Measurements from ENCODE around the gene JAKMIP2. TPM values are rescaled to one million over a fixed set of nuclear protein-coding genes. Genes with fewer than 3 reads are reported as not detected.

The JAKMIP2 gene
- total RNA-seq, 1 experiment from 2014 or later = not detected

DNA sequence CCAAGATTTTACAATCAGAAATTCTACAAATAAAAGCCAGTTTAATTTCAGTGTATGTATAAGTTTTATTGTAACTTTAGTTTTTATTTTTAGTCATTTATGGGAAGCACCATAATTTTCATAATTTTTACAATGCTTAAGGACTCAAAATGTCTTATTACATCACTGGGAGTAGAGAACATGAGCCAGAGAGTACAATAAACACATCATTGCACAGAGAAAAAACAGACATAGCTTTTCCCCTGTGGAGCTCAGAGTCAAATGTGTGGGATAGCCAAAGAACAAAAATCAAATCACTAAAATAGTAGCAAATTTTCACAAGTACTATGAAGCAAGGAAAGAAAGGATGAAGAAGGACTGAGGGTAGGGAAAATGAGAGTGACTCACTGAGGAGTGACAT, 5.5 kb upstream of the JAKMIP2 start:
- TF ChIP-seq POLR2AphosphoS5 (IDR thresholded peaks at IDR 0.05; ENCODE audit: low read depth, low read length) (no peak), SIN3A (IDR thresholded peaks at IDR 0.05; ENCODE audit: borderline replicate concordance, insufficient read depth, low read depth, low read length) (no peak), TCF7L2 (IDR thresholded peaks at IDR 0.05; ENCODE audit: low read depth, low read length) (no peak)
- TF ChIP-seq, protein P1, sequence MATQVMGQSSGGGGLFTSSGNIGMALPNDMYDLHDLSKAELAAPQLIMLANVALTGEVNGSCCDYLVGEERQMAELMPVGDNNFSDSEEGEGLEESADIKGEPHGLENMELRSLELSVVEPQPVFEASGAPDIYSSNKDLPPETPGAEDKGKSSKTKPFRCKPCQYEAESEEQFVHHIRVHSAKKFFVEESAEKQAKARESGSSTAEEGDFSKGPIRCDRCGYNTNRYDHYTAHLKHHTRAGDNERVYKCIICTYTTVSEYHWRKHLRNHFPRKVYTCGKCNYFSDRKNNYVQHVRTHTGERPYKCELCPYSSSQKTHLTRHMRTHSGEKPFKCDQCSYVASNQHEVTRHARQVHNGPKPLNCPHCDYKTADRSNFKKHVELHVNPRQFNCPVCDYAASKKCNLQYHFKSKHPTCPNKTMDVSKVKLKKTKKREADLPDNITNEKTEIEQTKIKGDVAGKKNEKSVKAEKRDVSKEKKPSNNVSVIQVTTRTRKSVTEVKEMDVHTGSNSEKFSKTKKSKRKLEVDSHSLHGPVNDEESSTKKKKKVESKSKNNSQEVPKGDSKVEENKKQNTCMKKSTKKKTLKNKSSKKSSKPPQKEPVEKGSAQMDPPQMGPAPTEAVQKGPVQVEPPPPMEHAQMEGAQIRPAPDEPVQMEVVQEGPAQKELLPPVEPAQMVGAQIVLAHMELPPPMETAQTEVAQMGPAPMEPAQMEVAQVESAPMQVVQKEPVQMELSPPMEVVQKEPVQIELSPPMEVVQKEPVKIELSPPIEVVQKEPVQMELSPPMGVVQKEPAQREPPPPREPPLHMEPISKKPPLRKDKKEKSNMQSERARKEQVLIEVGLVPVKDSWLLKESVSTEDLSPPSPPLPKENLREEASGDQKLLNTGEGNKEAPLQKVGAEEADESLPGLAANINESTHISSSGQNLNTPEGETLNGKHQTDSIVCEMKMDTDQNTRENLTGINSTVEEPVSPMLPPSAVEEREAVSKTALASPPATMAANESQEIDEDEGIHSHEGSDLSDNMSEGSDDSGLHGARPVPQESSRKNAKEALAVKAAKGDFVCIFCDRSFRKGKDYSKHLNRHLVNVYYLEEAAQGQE (IDR thresholded peaks at IDR 0.05; ENCODE audit: insufficient read depth in 1 of 2, low read depth in 2 of 2, low read length in 1 of 2) = no peak
- TF ChIP-seq, protein P2, sequence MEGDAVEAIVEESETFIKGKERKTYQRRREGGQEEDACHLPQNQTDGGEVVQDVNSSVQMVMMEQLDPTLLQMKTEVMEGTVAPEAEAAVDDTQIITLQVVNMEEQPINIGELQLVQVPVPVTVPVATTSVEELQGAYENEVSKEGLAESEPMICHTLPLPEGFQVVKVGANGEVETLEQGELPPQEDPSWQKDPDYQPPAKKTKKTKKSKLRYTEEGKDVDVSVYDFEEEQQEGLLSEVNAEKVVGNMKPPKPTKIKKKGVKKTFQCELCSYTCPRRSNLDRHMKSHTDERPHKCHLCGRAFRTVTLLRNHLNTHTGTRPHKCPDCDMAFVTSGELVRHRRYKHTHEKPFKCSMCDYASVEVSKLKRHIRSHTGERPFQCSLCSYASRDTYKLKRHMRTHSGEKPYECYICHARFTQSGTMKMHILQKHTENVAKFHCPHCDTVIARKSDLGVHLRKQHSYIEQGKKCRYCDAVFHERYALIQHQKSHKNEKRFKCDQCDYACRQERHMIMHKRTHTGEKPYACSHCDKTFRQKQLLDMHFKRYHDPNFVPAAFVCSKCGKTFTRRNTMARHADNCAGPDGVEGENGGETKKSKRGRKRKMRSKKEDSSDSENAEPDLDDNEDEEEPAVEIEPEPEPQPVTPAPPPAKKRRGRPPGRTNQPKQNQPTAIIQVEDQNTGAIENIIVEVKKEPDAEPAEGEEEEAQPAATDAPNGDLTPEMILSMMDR (IDR thresholded peaks at IDR 0.05) = no peak
- no peaks in the 10 kb centered on the region for H3K4me1 ChIP-seq (ENCODE audit: control insufficient read depth, insufficient read depth, low read length)
- in situ Hi-C loops (cut with HindIII; ENCODE audit: low pct_unique_long_range_greater_than_20kb, low sequenced_read_pairs) = no loop called here
- no peaks in the 10 kb centered on the region for H3K27me3 ChIP-seq (ENCODE audit: control insufficient read depth, insufficient read depth, low read length)
- DNase-seq (ENCODE audit: low read depth, low spot score) = no peak
- intact Hi-C loops (cut with micrococcal nuclease; ENCODE audit: unreplicated experiment) = no loop called here
- H3K9me3 ChIP-seq (ENCODE audit: control insufficient read depth, insufficient read depth, low read depth, low read length) = no peaks in the 10 kb centered on the region
- no TSS peak for BruUV-seq (replicated peaks)
- H3K4me3 ChIP-seq (ENCODE audit: low read depth in 2 of 2, low read length in 2 of 2) = no peak overlapping the region
- no peak for ATAC-seq
- no peak overlapping the region for H3K27ac ChIP-seq (ENCODE audit: low read length)
- no peaks in the 10 kb centered on the region for H3K36me3 ChIP-seq (ENCODE audit: control insufficient read depth, insufficient read depth, low read length)
- ChIA-PET CTCF (no interaction called here), POLR2A (no interaction called here)

DNA sequence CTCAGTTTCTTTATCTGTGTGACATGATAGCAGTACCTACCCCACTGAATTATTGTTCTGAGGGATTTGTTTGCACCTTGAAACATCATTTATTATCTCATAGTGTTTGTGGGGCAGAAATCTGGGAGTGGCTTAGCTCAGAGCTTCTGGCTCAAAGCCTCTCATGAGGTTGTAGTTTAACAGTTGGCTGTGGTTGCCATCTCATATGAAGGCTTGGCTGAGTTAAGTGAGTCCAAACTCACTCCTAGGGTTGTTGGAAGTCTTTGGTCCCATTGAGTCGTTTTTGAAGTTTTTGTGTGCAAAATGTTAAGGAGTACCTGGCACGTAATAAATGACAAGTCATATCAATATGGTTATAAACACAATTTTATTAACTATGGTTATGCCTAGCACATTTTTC, 3.6 kb upstream of the JAKMIP2 start:
- no peak overlapping the region for H3K4me3 ChIP-seq (ENCODE audit: low read depth in 2 of 2, low read length in 2 of 2)
- no TSS peak for BruUV-seq (replicated peaks)
- CTCF ChIA-PET = no interaction called here
- in situ Hi-C loops (cut with HindIII; ENCODE audit: low pct_unique_long_range_greater_than_20kb, low sequenced_read_pairs) (no loop called here), intact Hi-C loops (cut with micrococcal nuclease; ENCODE audit: unreplicated experiment) (no loop called here)
- POLR2A ChIA-PET = no interaction called here
- no peaks in the 10 kb centered on the region for H3K27me3 ChIP-seq (ENCODE audit: control insufficient read depth, insufficient read depth, low read length)
- TF ChIP-seq, protein P1 (IDR thresholded peaks at IDR 0.05; ENCODE audit: insufficient read depth in 1 of 2, low read depth in 2 of 2, low read length in 1 of 2) = no peak
- TF ChIP-seq TCF7L2 (IDR thresholded peaks at IDR 0.05; ENCODE audit: low read depth, low read length) (no peak), SIN3A (IDR thresholded peaks at IDR 0.05; ENCODE audit: borderline replicate concordance, insufficient read depth, low read depth, low read length) (no peak), POLR2AphosphoS5 (IDR thresholded peaks at IDR 0.05; ENCODE audit: low read depth, low read length) (no peak)
- TF ChIP-seq, protein P2 (IDR thresholded peaks at IDR 0.05) = no peak
- H3K9me3 ChIP-seq (ENCODE audit: control insufficient read depth, insufficient read depth, low read depth, low read length) = no peaks in the 10 kb centered on the region
- ATAC-seq = no peak
- H3K36me3 ChIP-seq (ENCODE audit: control insufficient read depth, insufficient read depth, low read length) = no peaks in the 10 kb centered on the region
- no peaks in the 10 kb centered on the region for H3K4me1 ChIP-seq (ENCODE audit: control insufficient read depth, insufficient read depth, low read length)
- no peak for DNase-seq (ENCODE audit: low read depth, low spot score)
- H3K27ac ChIP-seq (ENCODE audit: low read length) = no peak overlapping the region

Data from Panc1 (cell line).